ENCODE results near the gene GPC6.

The GPC6 gene

GRCh38 chr13:94325650-94326049 lies 1099.0 kb downstream of the GPC6 start:
- TF ChIP-seq, protein P1, sequence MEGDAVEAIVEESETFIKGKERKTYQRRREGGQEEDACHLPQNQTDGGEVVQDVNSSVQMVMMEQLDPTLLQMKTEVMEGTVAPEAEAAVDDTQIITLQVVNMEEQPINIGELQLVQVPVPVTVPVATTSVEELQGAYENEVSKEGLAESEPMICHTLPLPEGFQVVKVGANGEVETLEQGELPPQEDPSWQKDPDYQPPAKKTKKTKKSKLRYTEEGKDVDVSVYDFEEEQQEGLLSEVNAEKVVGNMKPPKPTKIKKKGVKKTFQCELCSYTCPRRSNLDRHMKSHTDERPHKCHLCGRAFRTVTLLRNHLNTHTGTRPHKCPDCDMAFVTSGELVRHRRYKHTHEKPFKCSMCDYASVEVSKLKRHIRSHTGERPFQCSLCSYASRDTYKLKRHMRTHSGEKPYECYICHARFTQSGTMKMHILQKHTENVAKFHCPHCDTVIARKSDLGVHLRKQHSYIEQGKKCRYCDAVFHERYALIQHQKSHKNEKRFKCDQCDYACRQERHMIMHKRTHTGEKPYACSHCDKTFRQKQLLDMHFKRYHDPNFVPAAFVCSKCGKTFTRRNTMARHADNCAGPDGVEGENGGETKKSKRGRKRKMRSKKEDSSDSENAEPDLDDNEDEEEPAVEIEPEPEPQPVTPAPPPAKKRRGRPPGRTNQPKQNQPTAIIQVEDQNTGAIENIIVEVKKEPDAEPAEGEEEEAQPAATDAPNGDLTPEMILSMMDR (IDR thresholded peaks at IDR 0.05; ENCODE audit: control insufficient read depth, insufficient read depth, low read depth, low read length, missing control alignments), result no peak
- H3K4me3 ChIP-seq (ENCODE audit: control insufficient read depth, low read depth, low read length), result no peak overlapping the region
- no peak for DNase-seq (ENCODE audit: low read depth)

- DNase-seq (ENCODE audit: low read depth), result no peak
- no peak overlapping the region for H3K4me3 ChIP-seq (ENCODE audit: control insufficient read depth, low read depth, low read length)
- TF ChIP-seq, protein P1 (IDR thresholded peaks at IDR 0.05; ENCODE audit: control insufficient read depth, insufficient read depth, low read depth, low read length, missing control alignments), result no peak
These were observed 1100.7 kb downstream of the GPC6 start for GRCh38 chr13:94327318-94327717.

GRCh38 chr13:94328381-94329041 lies 1101.9 kb downstream of the GPC6 start:
- TF ChIP-seq, protein P1 (IDR thresholded peaks at IDR 0.05; ENCODE audit: control insufficient read depth, insufficient read depth, low read depth, low read length, missing control alignments), result no peak
- no peak for DNase-seq (ENCODE audit: low read depth)
- no peak overlapping the region for H3K4me3 ChIP-seq (ENCODE audit: control insufficient read depth, low read depth, low read length)

GRCh38 chr13:94329277-94329676 lies 1102.7 kb downstream of the GPC6 start:
- TF ChIP-seq, protein P1 (IDR thresholded peaks at IDR 0.05; ENCODE audit: control insufficient read depth, insufficient read depth, low read depth, low read length, missing control alignments), result no peak
- DNase-seq (ENCODE audit: low read depth), result no peak
- H3K4me3 ChIP-seq (ENCODE audit: control insufficient read depth, low read depth, low read length), result no peak overlapping the region

GRCh38 chr13:94329754-94330551 lies 1103.3 kb downstream of the GPC6 start:
- peak; percentile 78 for DNase-seq (ENCODE audit: low read depth)
- H3K4me3 ChIP-seq (ENCODE audit: control insufficient read depth, low read depth, low read length), result no peak overlapping the region
- TF ChIP-seq, protein P1 (IDR thresholded peaks at IDR 0.05; ENCODE audit: control insufficient read depth, insufficient read depth, low read depth, low read length, missing control alignments), result no peak

- TF ChIP-seq, protein P1 (IDR thresholded peaks at IDR 0.05; ENCODE audit: control insufficient read depth, insufficient read depth, low read depth, low read length, missing control alignments), result no peak
- DNase-seq (ENCODE audit: low read depth), result no peak
- H3K4me3 ChIP-seq (ENCODE audit: control insufficient read depth, low read depth, low read length), result no peak overlapping the region
These were observed 1104.0 kb downstream of the GPC6 start for GRCh38 chr13:94330552-94331071.
